Keratinocyte (primary cell): Measurements from ENCODE around the gene SCARF2.

ENCODE experiments used
- CTCF ChIP-seq, 3 experiments: IDR thresholded peaks in 1 of 3; conservative IDR thresholded peaks in 1 of 3; optimal IDR thresholded peaks in 1 of 3; 2 replicates in 2 of 3; 3 replicates in 1 of 3; pipeline versions ENCODE3 to v1.5.1; 2011; ENCODE audit warnings: low read length in 3 of 3, mild to moderate bottlenecking in 3 of 3, moderate library complexity in 2 of 3, control low read depth in 1 of 3, inconsistent platforms in 1 of 3; ENCODE audit not compliant: insufficient read depth in 2 of 3; ENCODE audit errors: extremely low read depth in 1 of 3
- EZH2 ChIP-seq: IDR thresholded peaks from one replicate; pipeline ENCODE4 v1.6.1; 2012; ENCODE audit warnings: inconsistent platforms, mild to moderate bottlenecking, low read length, moderate library complexity

DNA sequence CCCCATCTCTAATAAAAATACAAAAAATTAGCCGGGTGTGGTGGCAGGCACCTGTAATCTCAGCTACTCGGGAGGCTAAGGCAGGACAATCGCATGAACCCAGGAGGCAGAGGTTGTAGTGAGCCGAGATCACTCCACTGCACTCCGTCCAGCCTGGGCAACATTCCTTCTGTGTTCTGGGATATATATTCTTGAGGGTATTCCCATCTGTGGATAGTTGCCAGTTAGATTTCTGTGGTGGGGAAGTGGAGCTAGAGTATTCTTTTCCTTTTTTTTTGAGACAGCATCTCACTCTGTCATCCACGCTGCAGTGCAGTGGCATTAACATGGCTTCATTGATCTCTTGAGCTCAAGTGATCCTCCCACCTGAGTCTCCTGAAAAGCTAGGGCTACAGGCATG lies 52.8 kb downstream of the SCARF2 start:
- TF ChIP-seq CTCF (optimal IDR thresholded peaks at IDR 0.05 in 1 of 3, IDR thresholded peaks at IDR 0.05 in 1 of 3, conservative IDR thresholded peaks at IDR 0.05 in 1 of 3; ENCODE audit: extremely low read depth in 1 of 3, insufficient read depth in 2 of 3, low read length in 3 of 3): no peak
- TF ChIP-seq EZH2: no peak
